H9 (cell line): ENCODE results near the gene VEGFB. TPM values are rescaled to one million over a fixed set of nuclear protein-coding genes. Genes with fewer than 3 reads are reported as not detected.

Experiments used
- DNase-seq: peaks from one replicate; pipeline ENCODE4 v3.0.0-alpha.2; 2017
- H2AFZ ChIP-seq: one replicate; pipeline ENCODE4 v1.6.1; 2013; ENCODE audit warnings: mild to moderate bottlenecking, low read length, control low read depth, moderate library complexity
- H2AK5ac ChIP-seq: 2 replicates; pipeline ENCODE4 v1.6.1; 2013; ENCODE audit warnings: low read length, control low read depth, mixed read lengths; ENCODE audit not compliant: insufficient read length
- H2BK120ac ChIP-seq: one replicate; pipeline ENCODE4 v1.6.1; 2013; ENCODE audit warnings: low read depth, mild to moderate bottlenecking, low read length, control low read depth, inconsistent platforms; ENCODE audit not compliant: poor library complexity, severe bottlenecking
- H2BK12ac ChIP-seq: 2 replicates; pipeline ENCODE4 v1.6.1; 2013; ENCODE audit warnings: low read length, control low read depth, mixed read lengths, low read depth; ENCODE audit not compliant: insufficient read length
- H2BK15ac ChIP-seq: 2 replicates; pipeline ENCODE4 v1.6.1; 2013; ENCODE audit warnings: low read depth, low read length, control low read depth
- H2BK20ac ChIP-seq: one replicate; pipeline ENCODE4 v1.6.1; 2013; ENCODE audit warnings: low read depth, mild to moderate bottlenecking, low read length, control low read depth, inconsistent platforms; ENCODE audit not compliant: poor library complexity, severe bottlenecking
- H2BK5ac ChIP-seq: 2 replicates; pipeline ENCODE4 v1.6.1; 2013; ENCODE audit warnings: low read length, control low read depth, mixed read lengths; ENCODE audit not compliant: insufficient read length
- H3K14ac ChIP-seq: 2 replicates; pipeline ENCODE4 v1.6.1; 2013; ENCODE audit warnings: low read length, control low read depth; ENCODE audit not compliant: insufficient read depth
- H3K18ac ChIP-seq: 2 replicates; pipeline ENCODE4 v1.6.1; 2013; ENCODE audit warnings: low read depth, mild to moderate bottlenecking, mixed read lengths, low read length, control low read depth; ENCODE audit not compliant: insufficient read length
- H3K23ac ChIP-seq: 2 replicates; pipeline ENCODE4 v1.6.1; 2013; ENCODE audit warnings: low read length, control low read depth, mixed read lengths, low read depth; ENCODE audit not compliant: insufficient read length
- H3K23me2 ChIP-seq: 2 replicates; pipeline ENCODE4 v1.6.1; 2013; ENCODE audit warnings: low read depth, mild to moderate bottlenecking, mixed read lengths, low read length, control low read depth; ENCODE audit not compliant: insufficient read length, poor library complexity, severe bottlenecking
- H3K27ac ChIP-seq: 2 replicates; pipeline ENCODE4 v1.5.1; 2013; ENCODE audit warnings: low read length, control low read depth, mixed read lengths, low read depth; ENCODE audit not compliant: insufficient read length
- H3K27me3 ChIP-seq: 2 replicates; pipeline ENCODE4 v1.6.1; 2013; ENCODE audit warnings: low read length, control low read depth, inconsistent platforms; ENCODE audit not compliant: insufficient read depth
- H3K4ac ChIP-seq: 2 replicates; pipeline ENCODE4 v1.6.1; 2013; ENCODE audit warnings: low read depth, mild to moderate bottlenecking, control low read depth, inconsistent platforms, low read length, moderate library complexity
- H3K4me1 ChIP-seq: 2 replicates; pipeline ENCODE4 v1.6.1; 2013; ENCODE audit warnings: low read length, control low read depth, inconsistent platforms; ENCODE audit not compliant: insufficient read depth
- H3K4me2 ChIP-seq: 2 replicates; pipeline ENCODE4 v1.6.1; 2013; ENCODE audit warnings: low read length, control low read depth, mixed read lengths; ENCODE audit not compliant: insufficient read length, insufficient read depth
- H3K56ac ChIP-seq: 2 replicates; pipeline ENCODE4 v1.6.1; 2013; ENCODE audit warnings: low read depth, mild to moderate bottlenecking, mixed read lengths, low read length, control low read depth; ENCODE audit not compliant: insufficient read length
- H3K79me1 ChIP-seq: 2 replicates; pipeline ENCODE4 v1.6.1; 2013; ENCODE audit warnings: low read depth, mild to moderate bottlenecking, moderate library complexity, low read length, control low read depth, inconsistent platforms; ENCODE audit not compliant: insufficient read depth, poor library complexity, severe bottlenecking
- H3K79me2 ChIP-seq: 2 replicates; pipeline ENCODE4 v1.6.1; 2013; ENCODE audit warnings: low read length, control low read depth, inconsistent platforms; ENCODE audit not compliant: insufficient read depth
- H3K9ac ChIP-seq: 2 replicates; pipeline ENCODE4 v1.6.1; 2013; ENCODE audit warnings: low read length, control low read depth, mixed read lengths; ENCODE audit not compliant: insufficient read length; ENCODE audit errors: extremely low read depth
- H3K9me3 ChIP-seq: one replicate; pipeline ENCODE4 v1.6.1; 2013; ENCODE audit warnings: low read depth, low read length, inconsistent platforms; ENCODE audit not compliant: control insufficient read depth
- H3T11ph ChIP-seq: one replicate; pipeline ENCODE4 v1.6.1; 2013; ENCODE audit warnings: mild to moderate bottlenecking, low read length, control low read depth, inconsistent platforms
- H4K20me1 ChIP-seq: one replicate; pipeline ENCODE4 v1.6.1; 2013; ENCODE audit not compliant: control insufficient read depth, insufficient read length, insufficient read depth
- H4K5ac ChIP-seq: 2 replicates; pipeline ENCODE4 v1.6.1; 2013; ENCODE audit warnings: low read depth, mild to moderate bottlenecking, mixed read lengths, low read length, control low read depth; ENCODE audit not compliant: insufficient read length
- H4K8ac ChIP-seq: replicated peaks from 2 replicates; pipeline ENCODE4 v1.6.1; 2013; ENCODE audit warnings: low read length, control low read depth, mixed read lengths, low read depth; ENCODE audit not compliant: insufficient read length
- H4K91ac ChIP-seq: 2 replicates; pipeline ENCODE4 v1.6.1; 2013; ENCODE audit warnings: low read depth, mild to moderate bottlenecking, moderate library complexity, mixed read lengths, low read length, control low read depth; ENCODE audit not compliant: insufficient read length
- H3K27ac Mint-ChIP-seq, 3 experiments: 2 replicates in 2 of 3; 3 replicates in 1 of 3; pipeline ENCODE4 v1.8.0; 2020 to 2021; ENCODE audit warnings: mixed read lengths in 3 of 3, mild to moderate bottlenecking in 1 of 3, moderate library complexity in 1 of 3
- H3K27me3 Mint-ChIP-seq: 2 replicates; pipeline ENCODE4 v1.8.0; 2021; ENCODE audit warnings: low read depth, mild to moderate bottlenecking, moderate library complexity, mixed read lengths
- H3K36me3 Mint-ChIP-seq, 3 experiments: 2 replicates in 2 of 3; 3 replicates in 1 of 3; pipeline ENCODE4 v1.8.0; 2020 to 2021; ENCODE audit warnings: low read depth in 3 of 3, mixed read lengths in 3 of 3; ENCODE audit not compliant: insufficient read depth in 1 of 3
- H3K4me1 Mint-ChIP-seq, 2 experiments: 2 replicates each; pipeline ENCODE4 v1.8.0; 2020; ENCODE audit warnings: mixed read lengths in 2 of 2
- H3K4me3 Mint-ChIP-seq, 2 experiments: 2 replicates in 1 of 2; 3 replicates in 1 of 2; pipeline ENCODE4 v1.8.0; 2020 to 2021; ENCODE audit warnings: mild to moderate bottlenecking in 2 of 2, mixed read lengths in 2 of 2, moderate library complexity in 1 of 2
- H3K9me3 Mint-ChIP-seq, 2 experiments: 2 replicates in 1 of 2; 3 replicates in 1 of 2; pipeline ENCODE4 v1.8.0; 2020; ENCODE audit warnings: mild to moderate bottlenecking in 2 of 2, mixed read lengths in 2 of 2, moderate library complexity in 1 of 2
- CTCF ChIP-seq: fragments of 200-600 bp; sonication (generic); conservative IDR thresholded peaks from 3 replicates; pipeline ENCODE4 v1.8.0; 2021; ENCODE audit warnings: antibody characterized with exemption, mild to moderate bottlenecking
- WGBS: extraction: QIAGEN DNeasy Blood & Tissue Kit; methylation state at CpG from one replicate; pipeline ENCODE4 v1.1.7; 2013; ENCODE audit warnings: missing lambda C conversion rate, low lambda C conversion rate, mixed read lengths; ENCODE audit not compliant: insufficient read length; ENCODE audit errors: extremely low coverage; 5-methylcytosine and 5-hydroxymethylcytosine counted together
- total RNA-seq: library from RNA; stranded (reverse); gene quantifications from 2 replicates; pipeline ENCODE4 v1.2.1, GENCODE V29; 2021

VEGFB gene
- total RNA-seq, 1 experiment from 2014 or later, result 57.7 TPM

GRCh38 chr11:64231546-64231945 lies 2.8 kb upstream of the VEGFB start:
- no peak for DNase-seq
- no peak overlapping the region for H2AFZ ChIP-seq
- H2BK15ac ChIP-seq, result no peak overlapping the region
- no peak overlapping the region for H2BK5ac ChIP-seq
- H3K4me2 ChIP-seq, result no peak overlapping the region
- Mint-ChIP-seq H3K4me3 (peak overlapping the region; percentile 74 to 91), H3K27me3 (peaks cover 20% of the 10 kb centered on the region), H3K27ac (no peak overlapping the region), H3K36me3 (peaks cover 3% of the 10 kb centered on the region in 3 experiments; a peak in 4 of 7 replicates), H3K4me1 (peaks cover 27 to 37% of the 10 kb centered on the region in 2 experiments), H3K9me3 (no peaks in the 10 kb centered on the region)
- no peak overlapping the region for H3K9ac ChIP-seq
- H4K20me1 ChIP-seq, result no peaks in the 10 kb centered on the region
- no peaks in the 10 kb centered on the region; the same call in 1 of the 2 replicates for H3K27me3 ChIP-seq
- no peaks in the 10 kb centered on the region for H3K9me3 ChIP-seq
- H3K79me1 ChIP-seq, result no peaks in the 10 kb centered on the region
- no peak overlapping the region for H2AK5ac ChIP-seq
- peaks cover 25% of the 10 kb centered on the region for H3K23me2 ChIP-seq
- no peak overlapping the region for H4K91ac ChIP-seq
- no peak overlapping the region for H2BK120ac ChIP-seq
- 0 out of 2 replicates have a peak, but pooled peaks cover 3% of the 10 kb centered on the region for H3K4me1 ChIP-seq
- no peak overlapping the region for H3K18ac ChIP-seq
- H3K23ac ChIP-seq, result no peak overlapping the region
- H4K5ac ChIP-seq, result no peak overlapping the region
- H3K56ac ChIP-seq, result no peak overlapping the region
- H2BK20ac ChIP-seq, result no peak overlapping the region
- H3K79me2 ChIP-seq, result no peaks in the 10 kb centered on the region
- H3T11ph ChIP-seq, result no peak overlapping the region
- no peak overlapping the region for H4K8ac ChIP-seq
- no peak overlapping the region for H2BK12ac ChIP-seq
- H3K14ac ChIP-seq, result no peak overlapping the region
- no CpG with 5 or more reads among the region's 7 CpGs for WGBS
- no peak overlapping the region for H3K27ac ChIP-seq
- no peak overlapping the region for H3K4ac ChIP-seq
- TF ChIP-seq CTCF, result no peak
